Ectodermal cell (in vitro differentiated cells): ENCODE measurements around the gene VGLL4.

Experiments used
- H3K27ac ChIP-seq: 2 replicates; pipeline ENCODE4 v1.7.0; 2013; ENCODE audit warnings: mild to moderate bottlenecking, low read depth, low read length; ENCODE audit not compliant: insufficient read depth, poor library complexity, severe bottlenecking
- H3K27me3 ChIP-seq: 2 replicates; pipeline ENCODE4 v1.7.0; 2013; ENCODE audit warnings: mild to moderate bottlenecking, low read length; ENCODE audit not compliant: insufficient read depth, control insufficient read depth, poor library complexity, severe bottlenecking
- H3K36me3 ChIP-seq: one replicate; pipeline ENCODE4 v1.7.0; 2013; ENCODE audit warnings: low read length; ENCODE audit not compliant: control insufficient read depth, insufficient read depth
- H3K4me1 ChIP-seq: one replicate; pipeline ENCODE4 v1.7.0; 2013; ENCODE audit warnings: low read length; ENCODE audit not compliant: control insufficient read depth, insufficient read depth
- H3K4me3 ChIP-seq: 2 replicates; pipeline ENCODE4 v1.7.0; 2013; ENCODE audit warnings: low read depth, low read length, control low read depth; ENCODE audit not compliant: insufficient read depth
- H3K9me3 ChIP-seq: 2 replicates; pipeline ENCODE4 v1.7.0; 2013; ENCODE audit warnings: mild to moderate bottlenecking, low read length, moderate library complexity; ENCODE audit not compliant: control insufficient read depth
- WGBS, 2 experiments: methylation state at CpG; one replicate each; pipeline ENCODE4 v1.1.7; 2013; ENCODE audit warnings: missing lambda C conversion rate in 2 of 2; 5-methylcytosine and 5-hydroxymethylcytosine counted together

VGLL4 gene

GRCh38 chr3:11588338-11588737 is 55.4 kb downstream of the VGLL4 start:
- Histone ChIP-seq H3K36me3 (peaks cover 3% of the 10 kb centered on the region), H3K9me3 (no peaks in the 10 kb centered on the region), H3K27me3 (no peaks in the 10 kb centered on the region), H3K4me3 (no peak overlapping the region), H3K27ac (no peak overlapping the region), H3K4me1 (peaks cover 66% of the 10 kb centered on the region)
- 88 to 91% methylated on average over 5 of the region's 5 CpGs for WGBS, 2 experiments

- H3K36me3 ChIP-seq: peaks cover 3% of the 10 kb centered on the region
- no peak overlapping the region for H3K4me3 ChIP-seq
- no peaks in the 10 kb centered on the region for H3K27me3 ChIP-seq
- 95 to 97% methylated on average over 12 of the region's 12 CpGs for WGBS, 2 experiments
- no peaks in the 10 kb centered on the region for H3K9me3 ChIP-seq
- H3K27ac ChIP-seq: no peak overlapping the region
- peaks cover 66% of the 10 kb centered on the region for H3K4me1 ChIP-seq
Observed at GRCh38 chr3:11587766-11588165, 55.9 kb downstream of the VGLL4 start.

GRCh38 chr3:11584570-11584969 is 59.1 kb downstream of the VGLL4 start:
- no peaks in the 10 kb centered on the region for H3K27me3 ChIP-seq
- H3K4me1 ChIP-seq: peaks cover 54% of the 10 kb centered on the region
- 93 to 96% methylated on average over 3 of the region's 4 CpGs for WGBS, 2 experiments
- no peak overlapping the region for H3K4me3 ChIP-seq
- peaks cover 3% of the 10 kb centered on the region for H3K36me3 ChIP-seq
- H3K9me3 ChIP-seq: no peaks in the 10 kb centered on the region
- H3K27ac ChIP-seq: no peak overlapping the region

- Histone ChIP-seq H3K4me1 (peaks cover 45% of the 10 kb centered on the region), H3K27me3 (no peaks in the 10 kb centered on the region), H3K4me3 (no peak overlapping the region), H3K9me3 (no peaks in the 10 kb centered on the region), H3K27ac (no peak overlapping the region), H3K36me3 (peaks cover 3% of the 10 kb centered on the region)
- WGBS, 2 experiments: 62 to 73% methylated on average over 10 of the region's 10 CpGs
Observed at GRCh38 chr3:11583638-11584046, 60.1 kb downstream of the VGLL4 start.

- no peak overlapping the region for H3K4me3 ChIP-seq
- H3K27ac ChIP-seq: peak overlapping the region; percentile 90
- H3K4me1 ChIP-seq: peaks cover 41% of the 10 kb centered on the region
- H3K9me3 ChIP-seq: no peaks in the 10 kb centered on the region
- H3K36me3 ChIP-seq: peaks cover 3% of the 10 kb centered on the region
- H3K27me3 ChIP-seq: no peaks in the 10 kb centered on the region
Observed at GRCh38 chr3:11583235-11583634, 60.5 kb downstream of the VGLL4 start.

GRCh38 chr3:11582191-11582968 is 61.3 kb downstream of the VGLL4 start:
- H3K9me3 ChIP-seq: no peaks in the 10 kb centered on the region
- H3K4me3 ChIP-seq: peak overlapping the region; percentile 45
- 5 to 9% methylated on average over 11 to 13 of the region's 13 CpGs for WGBS, 2 experiments
- peaks cover 39% of the 10 kb centered on the region for H3K4me1 ChIP-seq
- H3K27ac ChIP-seq: peak overlapping the region; percentile 90
- no peaks in the 10 kb centered on the region for H3K27me3 ChIP-seq
- H3K36me3 ChIP-seq: peaks cover 3% of the 10 kb centered on the region

- 50 to 52% methylated on average over 12 to 16 of the region's 16 CpGs for WGBS, 2 experiments
- peak overlapping the region; percentile 90 for H3K27ac ChIP-seq
- H3K4me1 ChIP-seq: peaks cover 42% of the 10 kb centered on the region
- no peaks in the 10 kb centered on the region for H3K9me3 ChIP-seq
- peak overlapping the region; percentile 45 for H3K4me3 ChIP-seq
- H3K36me3 ChIP-seq: no peaks in the 10 kb centered on the region
- H3K27me3 ChIP-seq: no peaks in the 10 kb centered on the region
Observed at GRCh38 chr3:11581237-11582190, 62.2 kb downstream of the VGLL4 start.

- Histone ChIP-seq H3K4me3 (no peak overlapping the region), H3K36me3 (no peaks in the 10 kb centered on the region), H3K27ac (no peak overlapping the region), H3K27me3 (no peaks in the 10 kb centered on the region), H3K4me1 (peaks cover 43% of the 10 kb centered on the region), H3K9me3 (no peaks in the 10 kb centered on the region)
- 87 to 93% methylated on average over 1 to 2 of the region's 2 CpGs for WGBS, 2 experiments
Observed at GRCh38 chr3:11580645-11581044, 63.1 kb downstream of the VGLL4 start.

- no peaks in the 10 kb centered on the region for H3K36me3 ChIP-seq
- H3K9me3 ChIP-seq: no peaks in the 10 kb centered on the region
- WGBS, 2 experiments: 86 to 92% methylated on average over 7 to 8 of the region's 8 CpGs
- H3K27me3 ChIP-seq: no peaks in the 10 kb centered on the region
- H3K4me1 ChIP-seq: peaks cover 28% of the 10 kb centered on the region
- no peak overlapping the region for H3K27ac ChIP-seq
- H3K4me3 ChIP-seq: no peak overlapping the region
Observed at GRCh38 chr3:11578169-11578568, 65.5 kb downstream of the VGLL4 start.

GRCh38 chr3:11576453-11576852 is 67.3 kb downstream of the VGLL4 start:
- Histone ChIP-seq H3K4me1 (peaks cover 11% of the 10 kb centered on the region), H3K27ac (no peak overlapping the region), H3K27me3 (no peaks in the 10 kb centered on the region), H3K36me3 (no peaks in the 10 kb centered on the region), H3K4me3 (no peak overlapping the region), H3K9me3 (no peaks in the 10 kb centered on the region)
- WGBS, 2 experiments: 84 to 87% methylated on average over 9 of the region's 9 CpGs
